ENCODE results near the gene ABCD1.
A peak's percentile ranks its signal among the peaks of the same experiment; 100 is the strongest.
"Not testable (repeated sequence)": the region's sequence is repeated elsewhere in the genome, so short reads cannot be mapped to it uniquely, and the experiment has no call there.

The ABCD1 gene

GRCh38 chrX:153714256-153714655 is 10.4 kb upstream of the ABCD1 start:
- no peak for DNase-seq

GRCh38 chrX:153717445-153717844 is 7.2 kb upstream of the ABCD1 start:
- no peak for DNase-seq

GRCh38 chrX:153719238-153719637 is 5.4 kb upstream of the ABCD1 start:
- no peak for DNase-seq

- DNase-seq: no peak
Observed at GRCh38 chrX:153719701-153720100, 5.0 kb upstream of the ABCD1 start.

- DNase-seq: no peak
Observed at GRCh38 chrX:153722704-153723350, 1.8 kb upstream of the ABCD1 start.

- peak; percentile 37 to 40 for DNase-seq
Observed at GRCh38 chrX:153723351-153724251, 1.1 kb upstream of the ABCD1 start.

GRCh38 chrX:153725039-153725831 is 579 bp downstream of the ABCD1 start:
- no peak for DNase-seq

- no peak for DNase-seq
Observed at GRCh38 chrX:153725832-153726285, 1.2 kb downstream of the ABCD1 start.

- DNase-seq: peak; percentile 7 to 24
Observed at GRCh38 chrX:153726286-153727122, 1.8 kb downstream of the ABCD1 start.

GRCh38 chrX:153727123-153727931 is 2.7 kb downstream of the ABCD1 start:
- no peak for DNase-seq

GRCh38 chrX:153728095-153728494 is 3.4 kb downstream of the ABCD1 start:
- DNase-seq: no peak

- DNase-seq: no peak
Observed at GRCh38 chrX:153728951-153729631, 4.4 kb downstream of the ABCD1 start.

- not testable (repeated sequence) for DNase-seq
Observed at GRCh38 chrX:153730115-153730514, 5.5 kb downstream of the ABCD1 start.

GRCh38 chrX:153731117-153731844 is 6.6 kb downstream of the ABCD1 start:
- no peak for DNase-seq

GRCh38 chrX:153731845-153732215 is 7.2 kb downstream of the ABCD1 start:
- no peak for DNase-seq

GRCh38 chrX:153732401-153732800 is 7.7 kb downstream of the ABCD1 start:
- no peak for DNase-seq

GRCh38 chrX:153733651-153734240 is 9.1 kb downstream of the ABCD1 start:
- DNase-seq: no peak

GRCh38 chrX:153734871-153735270 is 10.2 kb downstream of the ABCD1 start:
- DNase-seq: no peak

GRCh38 chrX:153735274-153735673 is 10.6 kb downstream of the ABCD1 start:
- DNase-seq: no peak

Data from activated CD4-positive, alpha-beta T cell treated with anti-CD3 and anti-CD28 coated beads, Interleukin-2, amount 50 U/mL, for 4 hours (primary cell).